ENCODE results near the gene CEP128.
A peak's percentile ranks its signal among the peaks of the same experiment; 100 is the strongest.

Gene CEP128

DNA sequence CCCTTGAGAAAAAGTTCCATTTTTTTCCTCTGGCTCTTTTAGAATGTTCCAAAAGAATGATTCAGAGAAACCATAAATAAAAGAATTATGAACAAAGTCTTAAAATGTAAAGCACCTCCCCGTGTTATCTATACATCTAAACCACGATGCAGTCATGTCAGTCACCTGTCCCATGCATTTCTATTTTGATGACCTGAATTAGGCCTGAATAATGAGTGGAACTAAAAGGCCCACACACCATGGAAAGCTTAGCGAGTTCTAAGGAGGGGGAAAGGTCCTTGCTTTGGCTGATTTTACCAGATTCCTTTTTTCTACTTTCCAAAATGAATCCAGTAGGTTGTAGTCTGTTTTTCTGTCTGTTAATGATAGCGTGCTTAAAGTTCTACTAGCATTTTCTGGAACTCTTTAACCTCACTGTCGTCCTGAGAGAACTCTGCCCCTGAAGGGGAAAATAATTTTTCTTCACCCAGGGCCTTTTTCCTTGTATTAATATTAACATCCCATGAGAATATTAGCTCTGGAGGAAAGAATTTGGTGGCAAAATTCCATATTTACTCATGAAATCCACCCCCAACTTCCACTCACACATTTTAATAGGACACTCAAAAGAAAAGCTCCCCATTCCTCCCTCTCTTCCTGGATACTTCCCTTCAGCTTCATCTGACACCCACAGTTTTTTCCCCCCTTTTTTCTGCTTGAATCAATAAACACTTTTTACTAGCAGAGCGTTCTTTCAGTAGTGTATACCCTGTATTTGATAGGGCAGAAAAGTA is 464.0 kb downstream of the CEP128 start:
- H3K27ac ChIP-seq: peak overlapping the region in 1 of 2 donors; percentile 44
- H3K4me1 ChIP-seq: peaks cover 0 to 20% (median 11%) of the 10 kb centered on the region in 4 donors
- TF ChIP-seq, protein P1, sequence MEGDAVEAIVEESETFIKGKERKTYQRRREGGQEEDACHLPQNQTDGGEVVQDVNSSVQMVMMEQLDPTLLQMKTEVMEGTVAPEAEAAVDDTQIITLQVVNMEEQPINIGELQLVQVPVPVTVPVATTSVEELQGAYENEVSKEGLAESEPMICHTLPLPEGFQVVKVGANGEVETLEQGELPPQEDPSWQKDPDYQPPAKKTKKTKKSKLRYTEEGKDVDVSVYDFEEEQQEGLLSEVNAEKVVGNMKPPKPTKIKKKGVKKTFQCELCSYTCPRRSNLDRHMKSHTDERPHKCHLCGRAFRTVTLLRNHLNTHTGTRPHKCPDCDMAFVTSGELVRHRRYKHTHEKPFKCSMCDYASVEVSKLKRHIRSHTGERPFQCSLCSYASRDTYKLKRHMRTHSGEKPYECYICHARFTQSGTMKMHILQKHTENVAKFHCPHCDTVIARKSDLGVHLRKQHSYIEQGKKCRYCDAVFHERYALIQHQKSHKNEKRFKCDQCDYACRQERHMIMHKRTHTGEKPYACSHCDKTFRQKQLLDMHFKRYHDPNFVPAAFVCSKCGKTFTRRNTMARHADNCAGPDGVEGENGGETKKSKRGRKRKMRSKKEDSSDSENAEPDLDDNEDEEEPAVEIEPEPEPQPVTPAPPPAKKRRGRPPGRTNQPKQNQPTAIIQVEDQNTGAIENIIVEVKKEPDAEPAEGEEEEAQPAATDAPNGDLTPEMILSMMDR (IDR thresholded peaks at IDR 0.05): no peak
- intact Hi-C loops (cut with DNase I; ENCODE audit: low total_unique reads): no loop called here
- H3K9me3 ChIP-seq: no peaks in the 10 kb centered on the region
- no peaks in the 10 kb centered on the region for H3K36me3 ChIP-seq
- DNase-seq: no peak
- no peak overlapping the region for H3K4me3 ChIP-seq
- no peaks in the 10 kb centered on the region for H3K27me3 ChIP-seq

- Histone ChIP-seq H3K27me3 (no peaks in the 10 kb centered on the region), H3K4me1 (peaks cover 0 to 20% (median 11%) of the 10 kb centered on the region in 4 donors), H3K4me3 (no peak overlapping the region), H3K36me3 (no peaks in the 10 kb centered on the region), H3K27ac (no peak overlapping the region), H3K9me3 (no peaks in the 10 kb centered on the region)
- intact Hi-C loops (cut with DNase I; ENCODE audit: low total_unique reads): no loop called here
- TF ChIP-seq, protein P1 (IDR thresholded peaks at IDR 0.05): no peak
- no peak for DNase-seq
These were observed 466.5 kb downstream of the CEP128 start for GRCh38 chr14:80475074-80475473.

- Histone ChIP-seq H3K4me3 (no peak overlapping the region), H3K27ac (no peak overlapping the region), H3K4me1 (no peaks in the 10 kb centered on the region), H3K9me3 (no peaks in the 10 kb centered on the region), H3K27me3 (no peaks in the 10 kb centered on the region), H3K36me3 (no peaks in the 10 kb centered on the region)
- TF ChIP-seq, protein P1 (IDR thresholded peaks at IDR 0.05): no peak
- intact Hi-C loops (cut with DNase I; ENCODE audit: low total_unique reads): no loop called here
- DNase-seq: no peak
These were observed 473.0 kb downstream of the CEP128 start for GRCh38 chr14:80468331-80469122.

- Histone ChIP-seq H3K27me3 (no peaks in the 10 kb centered on the region), H3K9me3 (no peaks in the 10 kb centered on the region), H3K27ac (no peak overlapping the region), H3K36me3 (no peaks in the 10 kb centered on the region), H3K4me3 (no peak overlapping the region), H3K4me1 (no peaks in the 10 kb centered on the region)
- intact Hi-C loops (cut with DNase I; ENCODE audit: low total_unique reads): no loop called here
- no peak for DNase-seq
- TF ChIP-seq, protein P1 (IDR thresholded peaks at IDR 0.05): no peak
These were observed 475.9 kb downstream of the CEP128 start for GRCh38 chr14:80465546-80466220.

DNA sequence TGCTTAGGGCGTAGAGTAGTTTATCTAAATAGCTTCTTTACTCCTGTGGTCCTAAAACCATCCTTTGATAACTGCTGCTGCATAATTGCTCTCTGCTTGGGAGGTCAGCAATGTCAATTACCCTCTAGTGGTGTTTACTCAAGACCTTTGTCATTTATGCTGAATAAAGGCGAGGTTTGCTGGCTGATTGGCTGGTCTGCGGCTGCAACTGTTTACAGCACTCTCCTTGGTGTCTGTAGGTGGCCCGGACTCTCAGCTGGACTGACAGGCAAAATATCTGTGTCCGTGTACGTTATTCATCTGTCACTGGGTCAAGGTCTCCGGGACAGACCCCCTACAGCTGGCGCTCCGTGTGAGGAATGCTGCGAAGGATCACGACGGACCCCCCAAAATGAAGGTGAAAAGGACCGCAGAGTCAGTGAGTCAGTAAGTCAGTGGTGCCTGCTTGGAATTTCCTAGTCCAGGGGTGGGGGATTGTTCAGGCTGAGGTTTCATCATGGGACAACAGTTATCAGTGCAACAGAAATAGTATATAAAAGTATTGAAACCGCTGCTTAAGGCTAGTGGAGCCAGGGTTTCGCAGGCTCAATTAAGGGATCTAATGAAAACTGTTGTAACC is 476.9 kb downstream of the CEP128 start:
- no peaks in the 10 kb centered on the region for H3K4me1 ChIP-seq
- no peaks in the 10 kb centered on the region for H3K27me3 ChIP-seq
- DNase-seq: no peak
- H3K4me3 ChIP-seq: no peak overlapping the region
- no peaks in the 10 kb centered on the region for H3K36me3 ChIP-seq
- intact Hi-C loops (cut with DNase I; ENCODE audit: low total_unique reads): no loop called here
- no peak overlapping the region for H3K27ac ChIP-seq
- H3K9me3 ChIP-seq: no peaks in the 10 kb centered on the region
- TF ChIP-seq, protein P1 (IDR thresholded peaks at IDR 0.05): no peak

All from tibial artery (tissue), 4 donors.